Epidermal melanocyte (primary cell): ENCODE data around the gene COL9A3.

Experiments
- DNase-seq: peaks from one replicate; pipeline ENCODE4 v3.0.0; 2011; ENCODE audit warnings: low spot score; ENCODE audit not compliant: insufficient read length

Gene COL9A3

DNA sequence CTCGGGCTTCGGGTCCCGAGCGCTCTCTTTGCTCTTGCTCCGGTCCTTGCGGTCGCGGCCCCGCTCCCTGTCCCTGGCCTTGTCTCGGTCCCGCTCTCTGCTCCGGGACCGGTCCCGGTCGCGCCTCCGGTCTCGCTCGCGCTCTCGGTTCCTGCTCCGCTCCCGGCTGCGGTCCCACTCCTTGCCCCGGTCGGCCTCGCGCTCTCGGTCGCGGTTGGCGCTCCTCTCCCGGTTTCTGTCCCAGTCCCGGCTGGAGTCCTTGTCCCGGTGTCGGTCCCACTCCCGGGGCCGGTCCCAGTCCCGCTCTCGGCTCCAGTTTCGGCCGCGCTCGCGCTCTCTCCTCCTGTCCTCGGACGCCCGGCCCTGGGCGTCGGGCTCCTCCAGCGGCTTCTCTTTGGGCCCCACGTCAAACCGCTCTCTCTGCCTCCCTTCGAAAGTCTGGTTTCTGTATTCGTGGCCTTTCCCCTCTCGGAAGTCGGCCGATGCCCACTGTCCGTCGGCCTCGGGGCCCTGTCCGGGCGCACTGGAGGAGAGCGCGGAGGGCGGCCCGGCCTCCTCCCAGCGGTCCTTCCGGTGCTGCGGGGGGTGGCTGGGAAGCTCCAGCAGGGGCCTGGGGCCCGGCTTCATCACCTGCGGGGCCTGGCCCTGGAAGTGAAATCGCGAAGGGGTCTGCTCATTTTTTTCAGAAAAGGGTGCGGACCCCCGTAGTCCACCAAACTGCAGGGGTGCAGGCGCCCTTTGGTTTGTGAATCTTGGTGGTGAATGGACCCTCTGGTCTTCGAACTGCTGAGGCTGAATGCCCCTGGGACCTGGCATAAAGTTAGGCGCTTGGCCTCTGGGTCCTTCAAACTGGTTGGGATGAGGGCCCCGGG is 62.7 kb downstream of the COL9A3 start:
- DNase-seq = no peak

- no peak for DNase-seq
Measured at GRCh38 chr20:62880147-62880934, 63.5 kb downstream of the COL9A3 start.

DNA sequence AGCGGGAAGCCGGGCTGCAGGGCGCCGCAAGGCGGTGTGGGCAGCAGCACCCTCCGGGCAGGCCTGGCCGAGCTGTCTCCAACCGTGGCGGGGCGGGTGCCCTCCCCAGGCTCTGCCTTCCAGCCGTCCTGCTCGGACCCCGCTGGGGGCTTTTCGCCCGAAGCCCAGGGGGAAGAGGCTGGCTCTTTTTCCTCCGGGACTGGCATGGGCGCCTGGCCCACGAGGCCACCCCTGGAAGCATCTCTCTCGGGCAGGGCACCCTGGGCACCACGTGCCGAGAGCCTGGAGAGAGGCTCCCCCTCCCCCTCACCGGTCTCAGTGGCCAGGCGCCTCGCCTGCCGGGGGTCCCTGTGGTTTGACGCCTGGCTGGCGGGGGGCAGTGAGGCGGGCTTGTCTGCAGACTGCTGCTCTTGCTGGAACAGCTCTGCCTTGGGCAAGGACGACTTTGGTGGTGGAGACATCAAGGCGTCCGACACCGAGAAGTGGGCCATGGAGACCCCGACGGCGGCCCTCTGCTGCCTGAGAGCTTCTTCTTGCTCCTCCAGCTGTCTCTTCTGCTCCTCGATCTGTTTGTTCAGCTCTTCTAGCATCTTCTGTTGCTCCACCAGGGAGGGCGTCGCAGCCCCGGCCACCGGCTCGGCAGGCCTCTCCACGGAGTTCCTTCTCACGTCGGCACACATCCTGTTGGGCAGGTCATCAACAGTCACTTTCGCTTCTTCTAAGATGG is 64.2 kb downstream of the COL9A3 start:
- DNase-seq = no peak

- DNase-seq = no peak
Measured at GRCh38 chr20:62881662-62882395, 65.0 kb downstream of the COL9A3 start.

- no peak for DNase-seq
Measured at GRCh38 chr20:62882426-62882825, 65.6 kb downstream of the COL9A3 start.

DNA sequence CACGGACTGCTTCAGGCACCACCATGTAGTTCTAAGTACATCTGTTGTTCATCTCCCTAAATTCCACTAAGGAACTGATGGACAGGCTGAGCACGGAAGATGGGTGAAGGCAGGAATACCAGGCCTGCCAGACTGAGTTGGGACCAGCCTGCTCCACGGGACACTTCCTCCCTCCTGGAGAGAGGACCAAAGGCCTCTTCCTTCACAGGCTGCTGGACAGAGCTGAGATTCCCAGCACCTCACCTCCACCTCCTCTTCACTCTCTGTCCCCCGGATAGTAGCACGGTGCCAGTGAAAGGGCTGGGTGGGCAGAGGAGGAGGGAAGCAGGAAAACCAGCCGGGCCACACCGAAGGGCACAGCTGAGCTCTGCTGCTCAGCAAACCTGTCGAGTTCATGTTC is 67.7 kb downstream of the COL9A3 start:
- DNase-seq = no peak

- DNase-seq = no peak
Measured at GRCh38 chr20:62885046-62885895, 68.4 kb downstream of the COL9A3 start.

DNA sequence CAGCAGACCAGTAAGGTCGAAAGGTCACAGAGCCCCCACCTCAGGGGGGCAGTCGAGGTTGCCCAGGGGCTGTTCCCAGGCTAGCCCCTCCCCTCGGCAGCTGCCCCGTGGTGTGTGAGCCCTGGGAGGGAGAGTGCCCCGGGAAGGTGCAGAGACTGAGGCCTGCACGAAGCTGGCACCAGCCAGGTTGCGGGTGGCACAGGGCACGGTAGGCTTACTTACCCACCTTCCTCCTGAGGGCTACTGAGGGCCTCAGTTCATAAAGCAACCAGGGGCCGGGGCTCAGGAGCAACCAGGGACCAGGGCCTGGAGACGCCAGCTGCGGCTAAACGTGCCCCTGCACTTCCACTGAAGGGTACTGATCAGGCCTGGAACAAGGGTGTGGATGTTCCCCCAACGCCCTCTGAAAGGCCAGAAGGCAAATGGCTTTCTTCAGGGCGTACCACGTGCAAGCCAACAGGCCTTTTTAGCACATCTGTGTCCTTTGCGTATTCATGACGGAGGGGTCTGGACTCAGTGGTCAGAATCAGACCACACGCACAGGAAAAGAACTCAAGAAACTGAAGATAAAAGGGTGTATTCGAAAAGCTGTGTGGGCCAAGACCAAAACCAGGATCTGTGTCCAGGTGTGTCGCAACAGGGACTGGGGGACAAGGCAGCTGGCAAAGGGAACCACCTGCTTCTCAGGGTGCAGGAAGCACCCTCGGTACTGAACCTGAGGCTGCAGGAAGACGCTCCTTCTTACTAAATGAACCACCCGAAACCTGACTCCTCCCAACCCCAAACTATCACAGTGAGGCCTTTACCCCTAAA is 69.3 kb downstream of the COL9A3 start:
- DNase-seq = no peak

- no peak for DNase-seq
Measured at GRCh38 chr20:62886709-62887058, 69.8 kb downstream of the COL9A3 start.

DNA sequence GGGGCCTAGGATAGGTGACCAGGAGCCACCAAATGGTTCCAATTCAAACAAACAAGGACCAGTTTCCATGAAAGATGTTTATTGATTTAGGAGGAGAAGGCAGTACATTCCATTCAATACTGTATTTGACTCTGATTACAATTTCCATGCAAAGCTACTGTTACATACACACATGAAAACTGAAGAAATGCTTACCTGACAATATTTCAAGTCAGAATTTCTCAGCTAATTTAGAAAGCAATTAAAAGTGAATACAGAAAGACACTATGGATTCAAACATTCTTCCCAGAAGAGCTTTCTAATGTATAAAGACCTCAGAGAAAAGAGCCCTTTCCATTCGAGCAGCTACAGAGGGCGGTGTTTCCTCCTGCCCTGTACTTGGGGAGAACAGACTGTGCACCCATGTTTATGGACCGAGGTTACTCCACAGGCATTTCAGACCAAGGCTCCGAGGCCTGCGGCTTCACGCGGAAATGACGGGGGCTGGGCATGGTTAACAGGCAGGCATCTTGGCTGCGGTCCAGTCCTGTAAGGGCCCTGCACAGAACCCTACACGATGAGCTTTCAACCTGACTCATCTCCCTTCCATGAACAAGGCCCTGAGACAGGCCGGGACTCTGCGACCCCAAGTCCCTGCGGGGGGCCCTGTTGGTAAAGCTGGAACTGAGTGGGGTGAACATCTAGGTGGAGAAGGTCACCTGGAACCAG is 70.5 kb downstream of the COL9A3 start:
- DNase-seq = peak; percentile 80

DNA sequence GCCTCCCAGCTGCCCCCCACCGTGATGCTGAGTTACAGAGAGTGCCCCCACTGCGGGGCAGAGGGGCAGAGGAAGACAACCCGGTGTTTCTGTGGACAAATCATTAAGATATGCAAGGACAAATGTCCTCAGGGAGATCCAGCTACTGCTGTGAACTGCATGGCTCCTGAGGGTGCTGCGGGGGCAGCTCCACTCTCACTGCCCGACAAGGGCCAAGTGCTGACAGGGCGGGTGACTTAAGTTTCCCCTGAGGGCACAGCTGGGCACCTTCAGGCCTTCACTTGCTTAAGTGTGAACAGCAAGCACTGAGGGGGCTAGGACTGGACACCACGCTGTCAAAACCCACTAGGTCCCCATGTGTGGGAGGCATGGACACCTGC is 71.0 kb downstream of the COL9A3 start:
- no peak for DNase-seq

DNA sequence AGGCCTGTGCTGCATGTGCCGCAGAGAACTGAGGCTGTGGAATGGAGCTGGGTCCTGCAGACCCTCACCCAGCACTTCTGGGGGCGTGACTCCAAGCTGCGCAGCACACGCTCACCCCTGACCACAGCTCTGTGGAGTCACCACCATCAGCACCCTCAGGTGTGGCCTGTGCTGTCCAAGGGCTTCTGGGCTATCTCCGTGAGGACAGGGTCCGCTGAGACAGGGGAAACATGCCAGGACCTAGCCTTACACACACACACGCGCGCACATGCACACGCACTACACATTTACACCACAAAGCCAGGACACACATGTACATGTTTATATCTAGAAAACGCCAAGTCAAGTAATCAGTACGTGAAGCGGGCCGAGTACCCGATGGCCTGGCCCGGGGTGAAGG is 71.6 kb downstream of the COL9A3 start:
- DNase-seq = no peak

GRCh38 chr20:62888910-62889309 is 72.1 kb downstream of the COL9A3 start:
- DNase-seq = no peak

- DNase-seq = no peak
Measured at GRCh38 chr20:62889411-62889810, 72.6 kb downstream of the COL9A3 start.

DNA sequence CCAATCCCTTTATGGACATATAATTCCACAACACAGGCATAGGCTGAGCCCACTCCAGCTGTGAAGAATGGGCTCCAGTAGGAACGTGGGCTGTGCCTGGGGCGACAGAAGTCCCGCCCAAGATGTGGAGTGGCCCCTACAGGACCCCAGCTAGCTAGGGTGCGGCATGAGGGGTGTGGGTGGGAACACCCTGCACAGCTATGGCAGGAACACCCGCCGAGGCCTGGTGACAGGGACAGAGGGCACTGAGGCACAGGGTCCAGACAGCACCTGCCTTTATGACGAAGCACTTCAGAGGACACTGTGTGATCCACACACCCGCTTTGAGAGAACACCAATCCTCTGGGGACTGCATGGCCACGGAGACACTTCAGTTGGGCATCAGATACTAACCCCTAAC is 73.0 kb downstream of the COL9A3 start:
- no peak for DNase-seq

DNA sequence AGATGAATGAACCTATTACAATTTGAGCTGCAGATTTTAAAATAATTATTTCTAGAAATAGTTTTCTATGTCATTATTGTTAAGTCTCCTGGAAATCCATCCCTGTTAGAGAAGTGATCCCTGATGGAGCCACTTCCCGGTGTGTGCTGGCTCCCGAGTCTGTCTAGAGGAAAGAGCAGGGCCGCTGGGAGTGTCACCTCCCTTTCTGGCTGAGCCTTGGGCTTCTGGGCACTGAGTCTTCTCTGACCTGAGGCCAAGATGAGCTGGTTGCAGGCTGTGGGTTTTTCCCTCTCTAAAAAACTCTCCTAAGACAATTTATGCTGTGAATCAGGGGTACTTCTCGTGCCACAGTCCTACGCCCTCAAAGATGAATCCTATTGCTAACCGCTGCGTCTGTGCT is 73.6 kb downstream of the COL9A3 start:
- DNase-seq = no peak
